Measurements from ENCODE around the gene MPV17L2. TPM values are rescaled to one million over a fixed set of nuclear protein-coding genes. Genes with fewer than 3 reads are reported as not detected.
"Not testable (repeated sequence)": the region's sequence is repeated elsewhere in the genome, so short reads cannot be mapped to it uniquely, and the experiment has no call there.

MPV17L2 gene
- total RNA-seq, 4 donors from 2014 or later, result 8.5 to 29.3 (median 20.2) TPM

DNA sequence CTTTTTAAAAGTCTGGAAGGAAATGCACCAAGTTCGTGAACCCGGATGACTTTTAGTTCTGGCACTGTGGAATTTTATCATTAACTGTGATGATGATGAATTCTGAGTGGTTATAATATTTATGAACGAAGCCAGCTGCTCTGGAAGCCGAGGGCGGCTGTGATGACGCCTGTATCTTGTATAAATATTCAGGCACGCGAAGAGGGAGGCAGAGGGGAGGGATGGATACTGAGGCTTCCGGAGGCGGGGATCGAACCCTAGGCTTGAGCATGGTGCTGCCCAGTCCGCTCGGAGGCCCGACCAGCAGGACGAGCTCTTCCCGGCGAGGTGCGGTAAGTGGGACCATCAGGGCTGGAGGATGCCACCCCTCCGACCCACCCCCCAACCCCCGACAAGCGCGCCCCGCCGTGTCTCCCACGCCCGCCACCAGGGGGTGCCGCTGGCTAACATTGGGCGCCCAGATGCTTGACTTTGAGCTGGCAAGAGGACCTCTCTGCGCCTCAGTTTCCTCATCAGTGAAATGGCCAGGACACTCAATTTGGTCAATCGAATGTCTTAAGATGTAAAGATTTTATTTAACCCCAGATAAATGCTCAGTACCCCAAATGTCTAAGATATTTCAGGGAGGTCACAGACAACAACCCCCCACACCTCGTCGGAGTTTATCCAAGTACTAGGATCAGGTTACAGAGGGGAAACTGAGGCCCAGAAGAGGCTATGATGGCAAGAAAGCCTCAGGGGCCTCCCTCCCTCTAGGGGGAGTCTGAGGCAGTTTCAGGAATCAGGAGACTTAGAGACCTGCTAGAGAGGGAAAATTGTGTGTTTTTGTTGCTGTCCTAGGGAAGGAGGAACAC lies 15.3 kb downstream of the MPV17L2 start:
- WGBS, 2 donors, result 16 to 19% methylated on average over 23 to 24 of the region's 32 CpGs
- DNase-seq (ENCODE audit: low spot score in 2 of 2), result no peak
- H3K4me3 ChIP-seq (ENCODE audit: low read depth, poor library complexity, severe bottlenecking), result no peak overlapping the region
- intact Hi-C loops (cut with DNase I; ENCODE audit: low total_unique reads), result no loop called here
- TF ChIP-seq POLR2A (IDR thresholded peaks at IDR 0.05), result no peak
- TF ChIP-seq, protein P1, sequence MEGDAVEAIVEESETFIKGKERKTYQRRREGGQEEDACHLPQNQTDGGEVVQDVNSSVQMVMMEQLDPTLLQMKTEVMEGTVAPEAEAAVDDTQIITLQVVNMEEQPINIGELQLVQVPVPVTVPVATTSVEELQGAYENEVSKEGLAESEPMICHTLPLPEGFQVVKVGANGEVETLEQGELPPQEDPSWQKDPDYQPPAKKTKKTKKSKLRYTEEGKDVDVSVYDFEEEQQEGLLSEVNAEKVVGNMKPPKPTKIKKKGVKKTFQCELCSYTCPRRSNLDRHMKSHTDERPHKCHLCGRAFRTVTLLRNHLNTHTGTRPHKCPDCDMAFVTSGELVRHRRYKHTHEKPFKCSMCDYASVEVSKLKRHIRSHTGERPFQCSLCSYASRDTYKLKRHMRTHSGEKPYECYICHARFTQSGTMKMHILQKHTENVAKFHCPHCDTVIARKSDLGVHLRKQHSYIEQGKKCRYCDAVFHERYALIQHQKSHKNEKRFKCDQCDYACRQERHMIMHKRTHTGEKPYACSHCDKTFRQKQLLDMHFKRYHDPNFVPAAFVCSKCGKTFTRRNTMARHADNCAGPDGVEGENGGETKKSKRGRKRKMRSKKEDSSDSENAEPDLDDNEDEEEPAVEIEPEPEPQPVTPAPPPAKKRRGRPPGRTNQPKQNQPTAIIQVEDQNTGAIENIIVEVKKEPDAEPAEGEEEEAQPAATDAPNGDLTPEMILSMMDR (IDR thresholded peaks at IDR 0.05), result no peak

DNA sequence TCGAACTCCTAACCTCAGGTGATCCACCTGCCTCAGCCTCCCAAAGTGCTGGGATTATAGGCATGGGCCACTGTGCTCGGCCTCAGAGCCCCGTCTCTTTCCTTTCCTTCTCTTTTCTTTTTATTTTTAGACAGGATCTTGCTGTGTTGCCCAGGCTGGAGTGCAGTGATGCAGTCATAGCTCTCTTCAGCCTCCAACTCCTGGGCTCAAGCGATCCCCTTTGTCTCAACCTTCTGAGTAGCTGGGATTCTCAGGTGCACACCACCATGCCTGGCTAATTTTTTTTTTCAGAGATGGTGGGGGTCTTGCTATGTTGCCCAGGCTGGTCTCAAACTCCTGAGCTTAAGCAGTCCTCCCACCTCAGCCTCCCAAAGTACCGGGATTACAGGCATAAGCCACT lies 16.9 kb downstream of the MPV17L2 start:
- DNase-seq (ENCODE audit: low spot score in 2 of 2); H3K4me3 ChIP-seq (ENCODE audit: low read depth, poor library complexity, severe bottlenecking): not testable (repeated sequence)
- WGBS, 2 donors, result 82 to 84% methylated on average over 5 of the region's 5 CpGs
- intact Hi-C loops (cut with DNase I; ENCODE audit: low total_unique reads), result loop anchor here (5.0 kb wide), 1 partner anchor 42 kb away; no protein-coding TSS in a partner anchor

DNA sequence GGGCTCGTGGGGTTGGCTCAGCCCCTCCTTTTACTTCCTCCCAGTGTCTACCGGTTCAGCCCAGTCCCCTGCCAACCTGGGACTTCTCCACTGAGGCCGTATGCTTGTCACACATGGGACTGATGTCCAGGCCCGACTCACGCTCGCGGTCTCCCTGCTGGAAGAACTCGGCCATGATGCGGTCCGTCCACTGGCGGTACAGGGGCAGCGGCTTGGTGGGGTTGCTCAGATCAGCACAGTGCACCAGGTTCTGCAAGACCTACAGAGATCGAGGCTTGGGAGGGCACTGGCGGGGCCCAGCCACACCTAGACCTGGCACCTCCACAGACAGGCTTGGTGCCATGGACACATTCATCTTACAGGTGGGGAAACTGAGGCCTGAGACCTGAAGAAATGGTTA lies 18.7 kb downstream of the MPV17L2 start:
- intact Hi-C loops (cut with DNase I; ENCODE audit: low total_unique reads), result loop anchor here (5.0 kb wide), 1 partner anchor 41 kb away; no protein-coding TSS in a partner anchor
- no peak for DNase-seq (ENCODE audit: low spot score in 2 of 2)
- H3K4me3 ChIP-seq (ENCODE audit: low read depth, poor library complexity, severe bottlenecking), result no peak overlapping the region
- TF ChIP-seq, protein P1 (IDR thresholded peaks at IDR 0.05), result no peak
- no peak for TF ChIP-seq POLR2A (IDR thresholded peaks at IDR 0.05)
- WGBS, 2 donors, result 77% methylated on average over 14 of the region's 14 CpGs

DNA sequence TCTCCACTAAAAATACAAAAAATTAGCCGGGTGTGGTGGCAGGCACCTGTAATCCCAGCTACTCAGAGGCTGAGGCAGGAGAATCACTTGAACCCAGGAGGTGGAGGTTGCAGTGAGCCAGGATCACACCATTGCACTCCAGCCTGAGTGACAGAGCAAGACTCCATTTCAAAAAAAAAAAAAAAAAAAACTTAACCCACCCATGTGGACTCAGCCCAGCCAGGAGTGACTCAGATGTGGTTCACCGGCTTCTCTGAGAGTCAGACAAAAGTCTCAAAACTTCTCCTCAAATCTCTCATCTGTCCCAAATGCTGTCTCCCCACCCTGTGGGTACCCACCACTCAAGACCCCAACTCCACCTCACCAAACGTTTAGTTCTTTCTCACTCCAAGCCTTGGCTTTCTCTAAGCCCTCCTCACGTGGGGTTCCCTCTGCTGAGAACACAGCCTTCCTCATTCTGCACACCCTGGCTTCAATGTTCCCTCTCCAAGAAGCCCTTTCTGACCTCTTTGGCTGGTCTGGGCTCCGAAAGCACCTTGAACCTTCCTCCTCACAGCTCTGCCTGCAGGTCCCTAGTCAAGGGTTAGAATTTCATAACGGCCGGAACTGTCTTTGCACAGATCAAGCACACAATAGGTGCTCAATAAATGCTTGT lies 21.9 kb downstream of the MPV17L2 start:
- no peak overlapping the region for H3K4me3 ChIP-seq (ENCODE audit: low read depth, poor library complexity, severe bottlenecking)
- WGBS, 2 donors, result 57% methylated on average over 7 of the region's 7 CpGs
- TF ChIP-seq, protein P1 (IDR thresholded peaks at IDR 0.05), result no peak
- TF ChIP-seq POLR2A (IDR thresholded peaks at IDR 0.05), result no peak
- intact Hi-C loops (cut with DNase I; ENCODE audit: low total_unique reads), result loop anchor here (5.0 kb wide), 1 partner anchor 37 kb away; no protein-coding TSS in a partner anchor
- no peak for DNase-seq (ENCODE audit: low spot score in 2 of 2)

DNA sequence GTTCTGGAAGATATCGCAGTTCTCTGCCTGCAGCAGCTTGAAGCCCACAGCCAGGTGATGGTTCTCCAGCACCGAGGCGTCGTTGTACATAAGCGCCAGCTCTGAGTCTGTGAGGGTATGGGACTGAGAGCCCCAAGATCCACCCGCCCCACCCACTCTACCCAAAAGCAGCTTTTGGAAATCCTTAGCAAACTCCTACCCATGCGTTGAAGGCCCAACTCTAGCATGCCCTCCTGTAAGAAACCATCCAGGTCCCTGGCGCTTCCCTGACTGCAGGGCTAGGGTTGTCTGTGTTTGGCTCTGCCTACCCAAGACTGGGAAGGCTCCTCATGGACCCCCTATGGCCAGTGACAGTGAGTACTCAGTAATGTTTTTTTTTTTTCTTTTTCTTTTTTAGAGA lies 23.8 kb downstream of the MPV17L2 start:
- no peak for DNase-seq (ENCODE audit: low spot score in 2 of 2)
- no peak overlapping the region for H3K4me3 ChIP-seq (ENCODE audit: low read depth, poor library complexity, severe bottlenecking)
- intact Hi-C loops (cut with DNase I; ENCODE audit: low total_unique reads), result no loop called here
- 92 to 99% methylated on average over 8 of the region's 8 CpGs for WGBS, 2 donors
- TF ChIP-seq, protein P1 (IDR thresholded peaks at IDR 0.05), result no peak
- no peak for TF ChIP-seq POLR2A (IDR thresholded peaks at IDR 0.05)

DNA sequence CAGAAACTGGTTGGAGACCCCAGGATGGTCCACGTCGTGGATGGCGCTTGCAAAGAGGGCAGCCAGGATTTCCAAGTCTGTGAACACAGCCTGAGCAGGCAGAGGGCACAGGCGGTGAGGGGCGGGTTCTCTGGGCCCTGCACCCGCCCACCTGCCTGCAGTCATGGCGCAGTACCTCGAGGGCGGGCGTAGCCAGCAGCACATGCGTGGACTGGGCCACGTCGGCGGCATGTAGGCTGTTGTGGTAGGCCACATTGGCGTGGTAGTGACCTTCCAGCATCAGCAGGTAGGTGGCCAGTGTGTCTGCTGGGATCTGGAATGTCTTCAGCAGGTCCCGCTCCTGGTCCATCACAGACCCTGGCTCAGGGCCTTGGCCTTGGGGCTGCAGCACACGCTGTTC lies 25.1 kb downstream of the MPV17L2 start:
- no peak overlapping the region for H3K4me3 ChIP-seq (ENCODE audit: low read depth, poor library complexity, severe bottlenecking)
- intact Hi-C loops (cut with DNase I; ENCODE audit: low total_unique reads), result no loop called here
- DNase-seq (ENCODE audit: low spot score in 2 of 2), result no peak
- TF ChIP-seq POLR2A (IDR thresholded peaks at IDR 0.05), result no peak
- TF ChIP-seq, protein P1 (IDR thresholded peaks at IDR 0.05), result no peak
- WGBS, 2 donors, result 66 to 75% methylated on average over 16 to 17 of the region's 17 CpGs

Data from lower leg skin (tissue), 4 donors.